ENCODE measurements around the gene C16orf96.

C16orf96 gene

GRCh38 chr16:4597174-4597573 is 41.0 kb downstream of the C16orf96 start:
- H3K36me3 ChIP-seq (ENCODE audit: control insufficient read depth, insufficient read depth, low read length): no peaks in the 10 kb centered on the region
- H3K27me3 ChIP-seq (ENCODE audit: control insufficient read depth, insufficient read depth, low read length, poor library complexity, severe bottlenecking): no peaks in the 10 kb centered on the region
- WGBS, 2 experiments: 82 to 87% methylated on average over 9 of the region's 9 CpGs

GRCh38 chr16:4599037-4599436 is 42.9 kb downstream of the C16orf96 start:
- WGBS, 2 experiments: 90 to 92% methylated on average over 10 of the region's 10 CpGs
- Histone ChIP-seq H3K4me1 (ENCODE audit: control insufficient read depth, insufficient read depth, low read length) (peaks cover 13% of the 10 kb centered on the region), H3K36me3 (ENCODE audit: control insufficient read depth, insufficient read depth, low read length) (no peaks in the 10 kb centered on the region), H3K27me3 (ENCODE audit: control insufficient read depth, insufficient read depth, low read length, poor library complexity, severe bottlenecking) (no peaks in the 10 kb centered on the region), H3K4me3 (ENCODE audit: insufficient read depth, low read depth, low read length) (no peak overlapping the region), H3K9me3 (ENCODE audit: control insufficient read depth, low read length) (no peaks in the 10 kb centered on the region), H3K27ac (ENCODE audit: insufficient read depth, low read depth, low read length, poor library complexity, severe bottlenecking) (no peak overlapping the region)

More at GRCh38 chr16:4597174-4597573, 41.0 kb downstream of the C16orf96 start:
- Histone ChIP-seq H3K27ac (ENCODE audit: insufficient read depth, low read depth, low read length, poor library complexity, severe bottlenecking) (no peak overlapping the region), H3K4me3 (ENCODE audit: insufficient read depth, low read depth, low read length) (no peak overlapping the region), H3K4me1 (ENCODE audit: control insufficient read depth, insufficient read depth, low read length) (peaks cover 15% of the 10 kb centered on the region), H3K9me3 (ENCODE audit: control insufficient read depth, low read length) (no peaks in the 10 kb centered on the region)

- Histone ChIP-seq H3K4me1 (ENCODE audit: control insufficient read depth, insufficient read depth, low read length) (peaks cover 13% of the 10 kb centered on the region), H3K27me3 (ENCODE audit: control insufficient read depth, insufficient read depth, low read length, poor library complexity, severe bottlenecking) (no peaks in the 10 kb centered on the region), H3K36me3 (ENCODE audit: control insufficient read depth, insufficient read depth, low read length) (no peaks in the 10 kb centered on the region), H3K4me3 (ENCODE audit: insufficient read depth, low read depth, low read length) (no peak overlapping the region), H3K9me3 (ENCODE audit: control insufficient read depth, low read length) (no peaks in the 10 kb centered on the region), H3K27ac (ENCODE audit: insufficient read depth, low read depth, low read length, poor library complexity, severe bottlenecking) (no peak overlapping the region)
- 92 to 93% methylated on average over 8 of the region's 8 CpGs for WGBS, 2 experiments
Observed at GRCh38 chr16:4599545-4599944, 43.4 kb downstream of the C16orf96 start.

- Histone ChIP-seq H3K36me3 (ENCODE audit: control insufficient read depth, insufficient read depth, low read length) (no peaks in the 10 kb centered on the region), H3K4me3 (ENCODE audit: insufficient read depth, low read depth, low read length) (no peak overlapping the region), H3K9me3 (ENCODE audit: control insufficient read depth, low read length) (no peaks in the 10 kb centered on the region), H3K27ac (ENCODE audit: insufficient read depth, low read depth, low read length, poor library complexity, severe bottlenecking) (no peak overlapping the region), H3K4me1 (ENCODE audit: control insufficient read depth, insufficient read depth, low read length) (peaks cover 13% of the 10 kb centered on the region), H3K27me3 (ENCODE audit: control insufficient read depth, insufficient read depth, low read length, poor library complexity, severe bottlenecking) (no peaks in the 10 kb centered on the region)
- WGBS, 2 experiments: 78 to 82% methylated on average over 18 of the region's 18 CpGs
Observed at GRCh38 chr16:4601036-4601863, 45.1 kb downstream of the C16orf96 start.

- 81 to 88% methylated on average over 6 of the region's 6 CpGs for WGBS, 2 experiments
- H3K36me3 ChIP-seq (ENCODE audit: control insufficient read depth, insufficient read depth, low read length): no peaks in the 10 kb centered on the region
- H3K9me3 ChIP-seq (ENCODE audit: control insufficient read depth, low read length): no peaks in the 10 kb centered on the region
Observed at GRCh38 chr16:4601864-4602186, 45.7 kb downstream of the C16orf96 start.

GRCh38 chr16:4602331-4602730 is 46.2 kb downstream of the C16orf96 start:
- H3K9me3 ChIP-seq (ENCODE audit: control insufficient read depth, low read length): no peaks in the 10 kb centered on the region
- H3K4me3 ChIP-seq (ENCODE audit: insufficient read depth, low read depth, low read length): no peak overlapping the region
- H3K36me3 ChIP-seq (ENCODE audit: control insufficient read depth, insufficient read depth, low read length): no peaks in the 10 kb centered on the region
- H3K4me1 ChIP-seq (ENCODE audit: control insufficient read depth, insufficient read depth, low read length): peaks cover 13% of the 10 kb centered on the region
- H3K27ac ChIP-seq (ENCODE audit: insufficient read depth, low read depth, low read length, poor library complexity, severe bottlenecking): no peak overlapping the region
- no peaks in the 10 kb centered on the region for H3K27me3 ChIP-seq (ENCODE audit: control insufficient read depth, insufficient read depth, low read length, poor library complexity, severe bottlenecking)
- 81 to 89% methylated on average over 8 of the region's 8 CpGs for whole genome bisulfite sequencing, 2 experiments

More at GRCh38 chr16:4601864-4602186, 45.7 kb downstream of the C16orf96 start:
- no peaks in the 10 kb centered on the region for H3K27me3 ChIP-seq (ENCODE audit: control insufficient read depth, insufficient read depth, low read length, poor library complexity, severe bottlenecking)
- H3K4me3 ChIP-seq (ENCODE audit: insufficient read depth, low read depth, low read length): no peak overlapping the region
- no peak overlapping the region for H3K27ac ChIP-seq (ENCODE audit: insufficient read depth, low read depth, low read length, poor library complexity, severe bottlenecking)
- H3K4me1 ChIP-seq (ENCODE audit: control insufficient read depth, insufficient read depth, low read length): peaks cover 13% of the 10 kb centered on the region

DNA sequence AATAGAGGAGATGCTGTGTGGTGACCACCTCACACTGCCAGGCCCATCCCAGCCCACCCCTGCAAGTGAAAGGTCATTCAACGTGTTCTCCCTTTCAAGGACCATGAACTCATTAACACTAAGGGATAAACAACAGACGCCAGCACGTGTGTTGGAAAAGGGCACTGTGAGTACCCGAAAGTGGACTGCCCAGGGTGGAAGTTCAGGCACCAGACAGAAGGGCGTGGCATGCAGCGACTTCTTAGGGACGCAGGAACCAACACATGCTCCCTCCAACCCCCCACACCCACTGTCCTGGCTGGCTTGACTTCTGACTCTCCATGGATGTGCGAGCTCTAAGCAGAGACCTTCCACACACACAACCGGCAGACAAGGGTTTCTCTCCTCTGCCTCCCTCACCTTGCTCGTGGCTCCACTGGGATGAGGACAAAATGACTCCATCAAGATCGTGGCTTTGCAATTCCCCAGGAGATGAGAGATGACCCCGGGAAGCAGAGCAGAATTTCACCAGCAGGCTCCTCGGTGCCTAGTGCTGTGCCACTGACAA is 47.6 kb downstream of the C16orf96 start:
- Histone ChIP-seq H3K4me3 (ENCODE audit: insufficient read depth, low read depth, low read length) (no peak overlapping the region), H3K27ac (ENCODE audit: insufficient read depth, low read depth, low read length, poor library complexity, severe bottlenecking) (no peak overlapping the region), H3K36me3 (ENCODE audit: control insufficient read depth, insufficient read depth, low read length) (no peaks in the 10 kb centered on the region), H3K9me3 (ENCODE audit: control insufficient read depth, low read length) (no peaks in the 10 kb centered on the region), H3K4me1 (ENCODE audit: control insufficient read depth, insufficient read depth, low read length) (peaks cover 13% of the 10 kb centered on the region), H3K27me3 (ENCODE audit: control insufficient read depth, insufficient read depth, low read length, poor library complexity, severe bottlenecking) (no peaks in the 10 kb centered on the region)
- WGBS, 2 experiments: 91 to 92% methylated on average over 13 of the region's 13 CpGs

DNA sequence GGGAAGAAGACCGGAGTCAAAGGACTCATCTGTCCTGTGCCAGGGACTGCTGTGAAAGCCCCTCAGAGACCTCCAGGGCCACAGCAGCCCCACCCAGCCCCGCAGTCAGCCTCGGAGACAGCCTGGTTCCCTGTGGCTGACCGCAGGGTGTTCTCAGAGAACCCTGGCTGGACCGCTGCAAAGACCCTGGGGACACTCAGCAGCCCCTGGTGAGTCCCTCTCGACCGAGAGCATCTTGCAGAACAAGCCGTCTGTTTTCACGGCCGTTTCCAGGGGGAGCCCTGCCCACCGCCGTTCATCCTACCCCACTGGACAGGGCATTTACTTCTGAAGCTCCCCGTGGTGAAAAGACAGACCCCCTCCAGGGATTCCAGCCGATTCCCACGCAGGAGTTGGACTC is 48.3 kb downstream of the C16orf96 start:
- WGBS, 2 experiments: 85 to 86% methylated on average over 15 of the region's 15 CpGs

DNA sequence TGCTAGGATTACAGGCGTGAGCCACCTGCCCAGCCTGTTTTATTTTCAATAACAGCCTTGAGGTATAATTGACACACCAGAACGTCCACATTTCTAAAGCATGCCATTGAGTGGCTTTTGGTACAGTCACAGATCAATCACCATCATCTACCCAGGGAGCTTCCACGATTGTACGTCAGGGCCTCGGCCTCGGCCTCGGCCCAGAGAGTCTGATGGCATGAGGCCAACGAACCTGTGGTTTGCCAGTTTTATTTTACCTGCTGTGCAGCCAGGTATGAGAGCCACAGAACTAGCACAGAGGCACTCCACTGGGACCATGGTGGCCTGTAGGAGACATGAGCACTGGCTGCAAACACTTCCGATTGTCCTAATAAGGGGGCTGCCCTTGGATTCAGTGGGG is 50.2 kb downstream of the C16orf96 start:
- Histone ChIP-seq H3K27me3 (ENCODE audit: control insufficient read depth, insufficient read depth, low read length, poor library complexity, severe bottlenecking) (no peaks in the 10 kb centered on the region), H3K9me3 (ENCODE audit: control insufficient read depth, low read length) (no peaks in the 10 kb centered on the region), H3K36me3 (ENCODE audit: control insufficient read depth, insufficient read depth, low read length) (no peaks in the 10 kb centered on the region), H3K4me1 (ENCODE audit: control insufficient read depth, insufficient read depth, low read length) (peaks cover 13% of the 10 kb centered on the region), H3K4me3 (ENCODE audit: insufficient read depth, low read depth, low read length) (no peak overlapping the region), H3K27ac (ENCODE audit: insufficient read depth, low read depth, low read length, poor library complexity, severe bottlenecking) (no peak overlapping the region)
- 94 to 95% methylated on average over 9 of the region's 9 CpGs for WGBS, 2 experiments

More for the DNA sequence above, 48.3 kb downstream of the C16orf96 start:
- no peaks in the 10 kb centered on the region for H3K27me3 ChIP-seq (ENCODE audit: control insufficient read depth, insufficient read depth, low read length, poor library complexity, severe bottlenecking)
- H3K9me3 ChIP-seq (ENCODE audit: control insufficient read depth, low read length): no peaks in the 10 kb centered on the region
- peaks cover 13% of the 10 kb centered on the region for H3K4me1 ChIP-seq (ENCODE audit: control insufficient read depth, insufficient read depth, low read length)
- H3K27ac ChIP-seq (ENCODE audit: insufficient read depth, low read depth, low read length, poor library complexity, severe bottlenecking): no peak overlapping the region
- H3K4me3 ChIP-seq (ENCODE audit: insufficient read depth, low read depth, low read length): no peak overlapping the region
- H3K36me3 ChIP-seq (ENCODE audit: control insufficient read depth, insufficient read depth, low read length): no peaks in the 10 kb centered on the region

DNA sequence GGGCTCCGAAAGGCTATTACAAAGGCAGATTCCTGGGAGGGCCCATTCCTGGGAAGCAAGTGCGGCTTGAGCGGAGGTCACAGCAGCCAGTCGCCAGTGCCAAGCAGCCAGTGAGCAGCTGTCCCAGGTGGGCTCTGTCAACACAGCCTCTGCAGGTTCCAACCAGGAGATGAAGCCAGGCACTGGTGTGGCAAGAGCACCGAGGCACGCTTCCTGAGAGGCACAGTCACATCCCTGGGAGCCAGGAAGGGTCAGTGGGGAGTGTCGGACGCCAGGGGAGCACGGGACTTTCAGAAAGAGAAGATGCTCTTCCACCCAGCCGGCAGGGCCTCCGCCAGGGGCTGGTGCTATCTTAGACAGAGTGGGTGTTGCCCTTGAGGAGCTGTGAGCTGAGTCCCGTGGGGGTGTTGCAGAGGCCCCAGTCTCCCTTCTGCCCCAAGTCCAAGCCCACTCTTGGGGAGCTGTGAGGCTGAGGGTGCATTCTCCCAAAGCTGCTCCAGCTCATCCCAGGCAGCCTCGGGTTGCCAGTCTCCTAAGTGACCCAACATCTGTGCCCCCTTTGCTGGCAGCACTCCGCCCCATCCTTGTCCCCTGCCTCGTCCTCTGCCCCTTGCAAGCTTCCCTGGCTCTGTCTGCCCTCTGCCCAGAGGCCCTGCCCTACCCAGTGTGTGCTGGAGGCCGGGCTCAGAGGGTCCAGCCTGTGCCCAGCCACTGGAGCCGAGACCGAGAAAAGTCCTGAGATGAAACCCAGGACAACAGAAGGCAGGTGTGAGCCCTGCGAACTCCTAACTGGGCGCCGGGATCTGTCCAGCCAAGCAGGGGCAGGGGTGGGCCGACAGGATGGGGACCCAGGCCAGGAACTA is 51.9 kb downstream of the C16orf96 start:
- Histone ChIP-seq H3K36me3 (ENCODE audit: control insufficient read depth, insufficient read depth, low read length) (no peaks in the 10 kb centered on the region), H3K4me1 (ENCODE audit: control insufficient read depth, insufficient read depth, low read length) (peaks cover 7% of the 10 kb centered on the region), H3K9me3 (ENCODE audit: control insufficient read depth, low read length) (no peaks in the 10 kb centered on the region), H3K27ac (ENCODE audit: insufficient read depth, low read depth, low read length, poor library complexity, severe bottlenecking) (no peak overlapping the region), H3K4me3 (ENCODE audit: insufficient read depth, low read depth, low read length) (no peak overlapping the region), H3K27me3 (ENCODE audit: control insufficient read depth, insufficient read depth, low read length, poor library complexity, severe bottlenecking) (no peaks in the 10 kb centered on the region)
- WGBS, 2 experiments: 95% methylated on average over 22 of the region's 22 CpGs
